SK-N-SH treated with all-trans-retinoic acid at 6 μM for 48 hours (cell line): Measurements from ENCODE around the gene PHF21B.

Experiments
- ATAC-seq: fragments of 200-7000 bp; cut with Tn5 transposase; 3 replicates; pipeline ENCODE4 v1.9.1; 2020; ENCODE audit warnings: mild to moderate bottlenecking, moderate library complexity
- ARNTL ChIP-seq: fragments of 450-650 bp; formaldehyde crosslinking; IDR thresholded peaks from 2 replicates; pipeline ENCODE4 v1.5.0; 2020; ENCODE audit warnings: low read depth, mild to moderate bottlenecking, moderate library complexity, borderline replicate concordance
- BACH2 ChIP-seq: fragments of 250-450 bp; sonication (Bioruptor Pico); IDR thresholded peaks from 2 replicates; pipeline ENCODE4 v1.9.0; 2021; ENCODE audit warnings: mild to moderate bottlenecking, borderline replicate concordance
- CSDC2 ChIP-seq: fragments of 250-450 bp; sonication (Bioruptor Pico); IDR thresholded peaks from 2 replicates; pipeline ENCODE4 v1.5.0; 2020; ENCODE audit warnings: mild to moderate bottlenecking, moderate library complexity
- ESRRG ChIP-seq: fragments of 250-450 bp; sonication (Bioruptor Pico); IDR thresholded peaks from 2 replicates; pipeline ENCODE4 v1.6.1; 2021; ENCODE audit warnings: mild to moderate bottlenecking
- GLIS3 ChIP-seq: fragments of 250-450 bp; sonication (Bioruptor Pico); IDR thresholded peaks from 2 replicates; pipeline ENCODE4 v1.5.0; 2020; ENCODE audit warnings: mild to moderate bottlenecking, moderate library complexity
- ISL1 ChIP-seq: fragments of 250-450 bp; sonication (Bioruptor Pico); IDR thresholded peaks from 2 replicates; pipeline ENCODE4 v2.1.2; 2022; ENCODE audit warnings: mild to moderate bottlenecking, moderate library complexity
- OSR1 ChIP-seq: fragments of 250-450 bp; sonication (Bioruptor Pico); IDR thresholded peaks from 2 replicates; pipeline ENCODE4 v1.8.0; 2022; ENCODE audit warnings: moderate library complexity, mild to moderate bottlenecking, inconsistent platforms
- PPARA ChIP-seq: fragments of 250-450 bp; sonication (Bioruptor Pico); IDR thresholded peaks from 2 replicates; pipeline ENCODE4 v1.5.0; 2020; ENCODE audit warnings: mild to moderate bottlenecking, borderline replicate concordance
- RARB ChIP-seq: fragments of 250-450 bp; sonication (Bioruptor Pico); IDR thresholded peaks from 2 replicates; pipeline ENCODE4 v1.8.0; 2021; ENCODE audit warnings: mild to moderate bottlenecking, moderate library complexity
- SNAI2 ChIP-seq: fragments of 250-450 bp; sonication (Bioruptor Pico); IDR thresholded peaks from 2 replicates; pipeline ENCODE4 v1.5.0; 2020; ENCODE audit warnings: mild to moderate bottlenecking, moderate library complexity
- TCF4 ChIP-seq: fragments of 250-450 bp; sonication (Bioruptor Pico); IDR thresholded peaks from 2 replicates; pipeline ENCODE4 v1.8.0; 2021; ENCODE audit warnings: mild to moderate bottlenecking, moderate library complexity, borderline replicate concordance
- TOX ChIP-seq: fragments of 250-450 bp; sonication (Bioruptor Pico); IDR thresholded peaks from 2 replicates; pipeline ENCODE4 v1.8.0; 2021; ENCODE audit warnings: mild to moderate bottlenecking, moderate library complexity, borderline replicate concordance
- ZC3H10 ChIP-seq: fragments of 250-450 bp; sonication (Bioruptor Pico); IDR thresholded peaks from 2 replicates; pipeline ENCODE4 v1.5.1; 2021; ENCODE audit warnings: mild to moderate bottlenecking, moderate library complexity
- ZFP3 ChIP-seq: fragments of 250-450 bp; sonication (Bioruptor Pico); IDR thresholded peaks from 2 replicates; pipeline ENCODE4 v1.5.0; 2020; ENCODE audit warnings: mild to moderate bottlenecking, moderate library complexity
- ZFP30 ChIP-seq: fragments of 450-650 bp; formaldehyde crosslinking; IDR thresholded peaks from 2 replicates; pipeline ENCODE4 v1.5.0; 2022; ENCODE audit warnings: mild to moderate bottlenecking, moderate library complexity
- ZNF565 ChIP-seq: fragments of 450-650 bp; formaldehyde crosslinking; conservative IDR thresholded peaks from 2 replicates; pipeline ENCODE4 v1.5.0; 2020; ENCODE audit warnings: low read depth, mild to moderate bottlenecking, moderate library complexity
- ZNF70 ChIP-seq: fragments of 450-650 bp; formaldehyde crosslinking; IDR thresholded peaks from 2 replicates; pipeline ENCODE4 v1.5.0; 2020; ENCODE audit warnings: mild to moderate bottlenecking, moderate library complexity
- ZNF8 ChIP-seq: fragments of 450-650 bp; formaldehyde crosslinking; IDR thresholded peaks from 2 replicates; pipeline ENCODE4 v1.5.0; 2020; ENCODE audit warnings: mild to moderate bottlenecking, moderate library complexity
- TF ChIP-seq, protein P1 (sequence below): fragments of 250-450 bp; sonication (Bioruptor Pico); IDR thresholded peaks from 2 replicates; pipeline ENCODE4 v1.5.0; 2020; ENCODE audit warnings: mild to moderate bottlenecking, moderate library complexity
- TF ChIP-seq, protein P2 (sequence below): fragments of 250-450 bp; sonication (Bioruptor Pico); IDR thresholded peaks from 2 replicates; pipeline ENCODE4 v1.8.0; 2020; ENCODE audit warnings: mild to moderate bottlenecking, moderate library complexity, borderline replicate concordance
- TF ChIP-seq, protein P3 (sequence below): fragments of 250-450 bp; sonication (Bioruptor Pico); IDR thresholded peaks from 2 replicates; pipeline ENCODE4 v1.5.1; 2020; ENCODE audit warnings: low read depth, mild to moderate bottlenecking, moderate library complexity
- TF ChIP-seq, protein P4 (sequence below): fragments of 250-450 bp; sonication (Bioruptor Pico); IDR thresholded peaks from 2 replicates; pipeline ENCODE4 v1.8.0; 2021; ENCODE audit warnings: low read depth, mild to moderate bottlenecking, moderate library complexity, borderline replicate concordance

PHF21B gene

DNA sequence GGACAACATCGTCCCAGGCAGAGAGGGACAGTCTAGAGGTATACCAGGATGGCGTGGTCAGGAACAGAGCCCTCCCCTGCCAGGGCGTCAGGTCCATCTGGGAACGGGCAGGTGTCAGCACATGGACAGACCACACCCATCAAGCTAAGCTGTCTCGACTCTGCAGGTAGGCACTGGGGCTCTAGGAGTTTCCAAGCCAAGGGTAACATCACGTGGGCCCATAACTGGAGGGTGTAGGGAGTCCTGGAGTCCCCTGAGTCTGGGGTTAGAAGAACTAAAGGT lies 75.4 kb downstream of the PHF21B start (continued):
- TF ChIP-seq, protein P1, sequence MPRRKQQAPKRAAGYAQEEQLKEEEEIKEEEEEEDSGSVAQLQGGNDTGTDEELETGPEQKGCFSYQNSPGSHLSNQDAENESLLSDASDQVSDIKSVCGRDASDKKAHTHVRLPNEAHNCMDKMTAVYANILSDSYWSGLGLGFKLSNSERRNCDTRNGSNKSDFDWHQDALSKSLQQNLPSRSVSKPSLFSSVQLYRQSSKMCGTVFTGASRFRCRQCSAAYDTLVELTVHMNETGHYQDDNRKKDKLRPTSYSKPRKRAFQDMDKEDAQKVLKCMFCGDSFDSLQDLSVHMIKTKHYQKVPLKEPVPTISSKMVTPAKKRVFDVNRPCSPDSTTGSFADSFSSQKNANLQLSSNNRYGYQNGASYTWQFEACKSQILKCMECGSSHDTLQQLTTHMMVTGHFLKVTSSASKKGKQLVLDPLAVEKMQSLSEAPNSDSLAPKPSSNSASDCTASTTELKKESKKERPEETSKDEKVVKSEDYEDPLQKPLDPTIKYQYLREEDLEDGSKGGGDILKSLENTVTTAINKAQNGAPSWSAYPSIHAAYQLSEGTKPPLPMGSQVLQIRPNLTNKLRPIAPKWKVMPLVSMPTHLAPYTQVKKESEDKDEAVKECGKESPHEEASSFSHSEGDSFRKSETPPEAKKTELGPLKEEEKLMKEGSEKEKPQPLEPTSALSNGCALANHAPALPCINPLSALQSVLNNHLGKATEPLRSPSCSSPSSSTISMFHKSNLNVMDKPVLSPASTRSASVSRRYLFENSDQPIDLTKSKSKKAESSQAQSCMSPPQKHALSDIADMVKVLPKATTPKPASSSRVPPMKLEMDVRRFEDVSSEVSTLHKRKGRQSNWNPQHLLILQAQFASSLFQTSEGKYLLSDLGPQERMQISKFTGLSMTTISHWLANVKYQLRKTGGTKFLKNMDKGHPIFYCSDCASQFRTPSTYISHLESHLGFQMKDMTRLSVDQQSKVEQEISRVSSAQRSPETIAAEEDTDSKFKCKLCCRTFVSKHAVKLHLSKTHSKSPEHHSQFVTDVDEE (CRISPR knock-in tag) = no peak
- TF ChIP-seq ARNTL (CRISPR knock-in tag) (no peak), SNAI2 (CRISPR knock-in tag) (no peak), ESRRG (CRISPR knock-in tag) (no peak)
- TF ChIP-seq, all 23 proteins: peak for 0

DNA sequence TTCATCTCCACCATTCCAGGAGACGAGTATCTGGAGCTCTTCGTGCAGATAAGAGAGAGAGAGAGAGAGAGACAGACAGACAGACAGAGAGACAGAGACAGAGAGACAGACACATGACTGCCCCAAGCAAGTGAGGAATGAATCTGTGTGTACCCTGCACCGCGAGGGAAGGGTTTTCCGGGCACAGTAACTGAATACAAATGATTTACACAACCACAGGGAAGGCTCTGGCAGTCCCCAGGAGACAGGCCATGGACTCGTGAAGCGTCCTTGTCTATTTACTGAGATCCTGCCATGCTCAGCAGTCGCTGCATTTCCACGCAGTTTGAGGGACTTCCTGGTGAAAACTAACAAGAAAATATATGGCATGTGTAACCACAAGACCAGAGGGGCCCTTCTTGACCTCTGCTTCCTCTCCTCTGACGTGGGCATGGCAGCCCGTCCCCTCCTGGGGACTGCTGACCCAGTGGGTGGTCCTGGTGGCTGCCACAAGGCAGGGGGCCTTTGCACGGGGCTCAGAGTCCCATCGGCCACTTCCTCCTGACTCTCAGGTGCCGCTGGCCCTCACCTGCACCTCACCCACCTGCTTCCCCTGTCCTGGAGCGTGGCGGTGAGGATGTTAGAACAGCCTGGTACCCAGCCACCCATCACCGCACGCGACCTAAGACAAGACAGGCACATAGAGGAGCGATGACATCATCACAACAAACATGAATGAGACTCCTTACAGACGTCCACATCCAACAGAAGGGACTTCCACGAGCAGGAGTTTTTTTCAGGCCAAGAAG lies 75.9 kb downstream of the PHF21B start:
- TF ChIP-seq ZNF8 (no peak), OSR1 (CRISPR knock-in tag) (no peak), TCF4 (no peak), CSDC2 (CRISPR knock-in tag) (no peak), ARNTL (CRISPR knock-in tag) (no peak), GLIS3 (CRISPR knock-in tag) (no peak), ZNF565 (no peak), RARB (CRISPR knock-in tag) (no peak), SNAI2 (CRISPR knock-in tag) (no peak), BACH2 (CRISPR knock-in tag) (no peak), ZFP3 (CRISPR knock-in tag) (no peak), TOX (CRISPR knock-in tag) (no peak), ESRRG (CRISPR knock-in tag) (no peak), ISL1 (CRISPR knock-in tag) (no peak), ZC3H10 (no peak)
- TF ChIP-seq, protein P2, sequence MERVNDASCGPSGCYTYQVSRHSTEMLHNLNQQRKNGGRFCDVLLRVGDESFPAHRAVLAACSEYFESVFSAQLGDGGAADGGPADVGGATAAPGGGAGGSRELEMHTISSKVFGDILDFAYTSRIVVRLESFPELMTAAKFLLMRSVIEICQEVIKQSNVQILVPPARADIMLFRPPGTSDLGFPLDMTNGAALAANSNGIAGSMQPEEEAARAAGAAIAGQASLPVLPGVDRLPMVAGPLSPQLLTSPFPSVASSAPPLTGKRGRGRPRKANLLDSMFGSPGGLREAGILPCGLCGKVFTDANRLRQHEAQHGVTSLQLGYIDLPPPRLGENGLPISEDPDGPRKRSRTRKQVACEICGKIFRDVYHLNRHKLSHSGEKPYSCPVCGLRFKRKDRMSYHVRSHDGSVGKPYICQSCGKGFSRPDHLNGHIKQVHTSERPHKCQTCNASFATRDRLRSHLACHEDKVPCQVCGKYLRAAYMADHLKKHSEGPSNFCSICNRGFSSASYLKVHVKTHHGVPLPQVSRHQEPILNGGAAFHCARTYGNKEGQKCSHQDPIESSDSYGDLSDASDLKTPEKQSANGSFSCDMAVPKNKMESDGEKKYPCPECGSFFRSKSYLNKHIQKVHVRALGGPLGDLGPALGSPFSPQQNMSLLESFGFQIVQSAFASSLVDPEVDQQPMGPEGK (CRISPR knock-in tag) = no peak
- TF ChIP-seq, protein P3, sequence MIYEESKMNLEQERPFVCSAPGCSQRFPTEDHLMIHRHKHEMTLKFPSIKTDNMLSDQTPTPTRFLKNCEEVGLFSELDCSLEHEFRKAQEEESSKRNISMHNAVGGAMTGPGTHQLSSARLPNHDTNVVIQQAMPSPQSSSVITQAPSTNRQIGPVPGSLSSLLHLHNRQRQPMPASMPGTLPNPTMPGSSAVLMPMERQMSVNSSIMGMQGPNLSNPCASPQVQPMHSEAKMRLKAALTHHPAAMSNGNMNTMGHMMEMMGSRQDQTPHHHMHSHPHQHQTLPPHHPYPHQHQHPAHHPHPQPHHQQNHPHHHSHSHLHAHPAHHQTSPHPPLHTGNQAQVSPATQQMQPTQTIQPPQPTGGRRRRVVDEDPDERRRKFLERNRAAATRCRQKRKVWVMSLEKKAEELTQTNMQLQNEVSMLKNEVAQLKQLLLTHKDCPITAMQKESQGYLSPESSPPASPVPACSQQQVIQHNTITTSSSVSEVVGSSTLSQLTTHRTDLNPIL (CRISPR knock-in tag) = no peak
- TF ChIP-seq, protein P4, sequence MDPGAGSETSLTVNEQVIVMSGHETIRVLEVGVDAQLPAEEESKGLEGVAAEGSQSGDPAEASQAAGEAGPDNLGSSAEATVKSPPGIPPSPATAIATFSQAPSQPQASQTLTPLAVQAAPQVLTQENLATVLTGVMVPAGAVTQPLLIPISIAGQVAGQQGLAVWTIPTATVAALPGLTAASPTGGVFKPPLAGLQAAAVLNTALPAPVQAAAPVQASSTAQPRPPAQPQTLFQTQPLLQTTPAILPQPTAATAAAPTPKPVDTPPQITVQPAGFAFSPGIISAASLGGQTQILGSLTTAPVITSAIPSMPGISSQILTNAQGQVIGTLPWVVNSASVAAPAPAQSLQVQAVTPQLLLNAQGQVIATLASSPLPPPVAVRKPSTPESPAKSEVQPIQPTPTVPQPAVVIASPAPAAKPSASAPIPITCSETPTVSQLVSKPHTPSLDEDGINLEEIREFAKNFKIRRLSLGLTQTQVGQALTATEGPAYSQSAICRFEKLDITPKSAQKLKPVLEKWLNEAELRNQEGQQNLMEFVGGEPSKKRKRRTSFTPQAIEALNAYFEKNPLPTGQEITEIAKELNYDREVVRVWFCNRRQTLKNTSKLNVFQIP (CRISPR knock-in tag) = no peak
- ATAC-seq = no peak

DNA sequence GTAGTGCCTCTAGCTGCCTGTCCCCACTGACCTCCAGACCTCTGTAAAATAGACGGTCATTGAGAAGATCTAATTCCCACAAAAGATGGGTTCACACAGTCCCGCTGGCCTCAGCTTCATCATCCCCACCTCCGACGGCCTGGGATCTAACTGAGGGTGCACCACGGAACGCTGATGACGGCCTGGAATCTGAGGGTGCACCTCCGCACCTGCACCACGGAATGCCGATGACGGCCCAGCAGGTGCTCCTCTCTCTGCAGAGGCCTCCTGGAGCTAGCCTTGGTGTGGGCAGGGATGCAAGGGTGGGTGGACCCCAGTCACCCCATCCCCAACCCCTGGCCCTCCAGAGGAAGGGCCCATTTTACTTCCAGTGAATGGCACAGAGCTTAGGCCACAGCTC lies 77.3 kb downstream of the PHF21B start:
- ATAC-seq = no peak
- TF ChIP-seq, protein P2 (CRISPR knock-in tag) = no peak
- no peak for TF ChIP-seq ZFP3 (CRISPR knock-in tag)
- TF ChIP-seq OSR1 (CRISPR knock-in tag) = no peak
- TF ChIP-seq ZNF70 (CRISPR knock-in tag) = no peak
- TF ChIP-seq SNAI2 (CRISPR knock-in tag) = no peak
- no peak for TF ChIP-seq ZNF8
- no peak for TF ChIP-seq TOX (CRISPR knock-in tag)
- no peak for TF ChIP-seq ZFP30 (CRISPR knock-in tag)
- TF ChIP-seq ARNTL (CRISPR knock-in tag) = no peak
- no peak for TF ChIP-seq ISL1 (CRISPR knock-in tag)
- no peak for TF ChIP-seq PPARA (CRISPR knock-in tag)
- TF ChIP-seq ZNF565 = no peak
- TF ChIP-seq, protein P4 (CRISPR knock-in tag) = no peak
- TF ChIP-seq, protein P3 (CRISPR knock-in tag) = no peak
